Epithelial cell of prostate (primary cell): ENCODE measurements around the gene SGTA.
"Not testable (repeated sequence)": the region's sequence is repeated elsewhere in the genome, so short reads cannot be mapped to it uniquely, and the experiment has no call there.

Source experiments
- DNase-seq: peaks from one replicate; pipeline ENCODE4 v3.0.0-alpha.2; 2011; ENCODE audit warnings: low read depth, low spot score
- H3K27ac ChIP-seq: fragments of 450-650 bp; 2 replicates; pipeline ENCODE4 v1.5.1; 2017; ENCODE audit warnings: mild to moderate bottlenecking

SGTA gene

DNA sequence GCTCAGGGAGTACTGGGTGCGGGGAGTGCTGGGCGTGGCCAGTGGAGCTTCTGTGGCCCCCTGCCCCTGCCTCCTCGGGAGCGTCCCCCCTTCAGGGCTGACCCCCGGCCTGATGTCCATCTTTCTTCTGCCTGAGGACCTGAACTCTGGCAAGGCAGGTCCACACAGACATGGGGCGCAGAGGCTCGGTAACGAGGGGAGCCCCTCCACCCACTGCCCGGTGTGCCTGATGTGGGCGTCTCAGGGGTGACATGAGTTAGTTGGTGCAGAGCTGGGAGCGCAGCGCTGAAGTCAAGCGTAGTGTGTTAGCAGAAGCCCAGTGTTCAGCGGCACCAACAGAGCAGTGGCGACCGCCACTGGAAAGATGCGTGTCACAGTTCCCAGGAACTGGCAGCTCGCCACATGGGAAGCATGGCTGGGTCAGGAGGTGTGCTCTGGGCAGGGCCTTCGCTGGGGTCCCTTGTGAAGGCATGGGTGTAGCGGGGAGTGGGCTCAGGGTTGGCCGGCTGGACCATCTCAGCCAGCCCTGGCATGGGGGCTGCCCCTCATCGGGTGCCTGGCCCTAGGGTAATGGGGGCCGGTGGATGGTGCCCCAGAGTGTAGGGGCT, 13.7 kb upstream of the SGTA start:
- no peak overlapping the region for H3K27ac ChIP-seq
- DNase-seq: no peak

DNA sequence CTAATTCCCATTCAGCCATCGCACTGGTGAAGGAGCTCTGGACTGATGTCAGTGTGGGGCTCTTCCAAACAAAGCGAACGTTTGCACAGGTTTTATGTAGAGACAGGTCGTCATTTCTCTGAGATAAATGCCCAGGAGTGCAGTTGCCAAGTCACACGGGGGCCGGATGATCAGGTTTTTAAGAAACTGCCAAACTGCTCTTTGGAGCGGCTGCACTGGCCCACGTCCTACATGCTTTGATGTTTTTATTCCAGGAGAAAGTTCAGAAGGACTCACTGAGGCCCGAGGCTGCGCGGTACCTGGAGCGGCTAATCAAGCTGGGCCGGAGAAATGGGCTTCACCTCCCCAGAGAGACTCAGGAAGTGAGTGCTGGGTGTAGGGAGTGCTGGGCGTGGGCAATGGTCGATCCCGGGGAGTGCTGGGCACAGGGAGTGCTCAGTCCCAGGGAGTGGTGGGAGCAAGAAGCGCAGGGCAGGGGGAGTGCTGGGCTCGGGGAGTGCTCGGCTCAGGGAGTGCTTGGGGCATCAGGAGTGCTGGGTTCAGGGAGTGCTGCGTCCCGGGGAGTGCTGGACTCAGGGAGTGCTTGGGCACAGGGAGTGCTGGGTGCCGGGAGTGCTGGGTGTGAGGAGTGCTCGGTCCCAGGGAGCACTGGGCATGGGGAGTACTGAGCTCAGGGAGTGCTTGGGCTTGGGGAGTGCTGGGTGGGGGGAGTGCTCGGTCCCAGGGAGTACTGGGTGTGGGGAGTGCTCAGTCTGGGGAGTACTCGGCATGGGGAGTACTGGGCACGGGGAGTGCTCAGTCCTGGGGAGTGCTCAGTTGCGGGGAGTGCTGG, 13.0 kb upstream of the SGTA start:
- DNase-seq: no peak
- H3K27ac ChIP-seq: no peak overlapping the region

DNA sequence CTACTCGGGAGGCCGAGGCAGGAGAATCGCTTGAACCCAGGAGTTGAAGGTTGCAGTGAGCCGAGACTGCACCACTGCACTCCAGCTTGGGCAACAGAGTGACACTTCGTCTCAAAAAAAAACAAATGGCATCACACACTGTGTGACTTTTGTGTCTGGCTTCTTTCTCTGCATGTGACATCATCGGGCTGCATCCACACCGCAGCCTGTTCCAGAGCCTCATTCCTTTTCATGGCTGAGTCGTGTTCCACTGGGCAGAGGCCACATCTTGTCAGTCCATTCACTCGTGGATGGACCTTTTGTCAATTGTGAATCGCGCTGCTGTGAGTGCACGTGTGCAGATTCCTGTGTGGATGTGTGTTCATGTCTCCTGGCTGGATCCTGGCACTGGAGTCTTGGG, 10.5 kb upstream of the SGTA start:
- no peak overlapping the region for H3K27ac ChIP-seq
- DNase-seq: no peak

DNA sequence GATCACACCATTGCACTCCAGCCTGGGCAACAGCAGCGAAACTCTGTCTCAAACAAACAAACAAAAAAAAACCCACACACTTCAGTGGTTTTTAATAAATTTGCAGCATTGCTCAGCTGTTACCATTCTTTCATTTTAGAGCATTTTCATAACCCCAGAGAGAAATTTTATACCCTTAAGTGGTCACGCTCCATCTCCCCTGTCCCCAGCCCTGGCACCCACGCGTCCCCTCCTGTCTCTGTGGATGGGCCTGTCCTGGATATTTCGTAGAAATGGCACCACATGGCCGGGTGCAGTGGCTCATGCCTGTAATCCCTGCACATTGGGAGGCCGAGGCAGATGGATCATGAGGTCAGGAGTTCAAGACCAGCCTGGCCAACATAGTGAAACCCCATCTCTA, 10.1 kb upstream of the SGTA start:
- no peak overlapping the region for H3K27ac ChIP-seq
- no peak for DNase-seq

DNA sequence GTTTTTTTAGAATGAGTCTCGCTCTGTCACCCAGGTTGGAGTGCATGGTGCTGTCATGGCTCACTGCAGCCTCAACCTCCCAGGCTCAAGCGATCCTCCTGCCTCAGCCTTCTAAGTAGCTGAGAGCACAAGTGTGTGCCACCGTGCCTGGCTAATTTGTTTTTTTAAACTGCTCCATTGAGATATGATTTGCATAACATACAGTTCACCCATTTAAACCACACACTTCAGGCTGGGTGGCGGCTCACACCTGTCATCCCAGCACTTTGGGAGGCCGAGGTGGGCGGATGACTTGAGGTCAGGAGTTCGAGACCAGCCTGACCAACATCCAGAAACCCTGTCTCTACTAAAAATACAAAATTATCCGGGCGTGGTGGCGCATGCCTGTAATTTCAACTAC, 9.6 kb upstream of the SGTA start:
- not testable (repeated sequence) for DNase-seq, H3K27ac ChIP-seq

DNA sequence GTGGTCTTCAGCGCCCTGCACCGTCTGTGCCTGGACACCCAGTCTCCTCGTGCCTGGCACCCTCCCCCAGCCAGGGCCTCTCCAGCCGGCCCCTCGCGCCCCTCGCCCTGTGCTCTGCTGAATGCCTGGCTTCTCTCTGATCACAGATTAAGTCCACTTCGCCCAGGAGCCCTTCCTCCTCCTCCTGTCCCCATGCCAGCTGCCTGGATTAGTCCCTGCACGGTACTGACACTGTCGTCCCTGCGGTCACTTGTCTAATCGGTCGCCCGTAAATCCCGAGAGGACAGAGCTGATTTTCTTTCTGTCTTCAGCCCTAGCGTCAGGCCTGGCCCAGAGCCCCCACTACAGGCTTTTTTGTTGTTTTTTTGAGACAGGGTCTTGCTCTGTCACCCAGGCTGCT, 8.8 kb upstream of the SGTA start:
- no peak for DNase-seq
- H3K27ac ChIP-seq: no peak overlapping the region

DNA sequence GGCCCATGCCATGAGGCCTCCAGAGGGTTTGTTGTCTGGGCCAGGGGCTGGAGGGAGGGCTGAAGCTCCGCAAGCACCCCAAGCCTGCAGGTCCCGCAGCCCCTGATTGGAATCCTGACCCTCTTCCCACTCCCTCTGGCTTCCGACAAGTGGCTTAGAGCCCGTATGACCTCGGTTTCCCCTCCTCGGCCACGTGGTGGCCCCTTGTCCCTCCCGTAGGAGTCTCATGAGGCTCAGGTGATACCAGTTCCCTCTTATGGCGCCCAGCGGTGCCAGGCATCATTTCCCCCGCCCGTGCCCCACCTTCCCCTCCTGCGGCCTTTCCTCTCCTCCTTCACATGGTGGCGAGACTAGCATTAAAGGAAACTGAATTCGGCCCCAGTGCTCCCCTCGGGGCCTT, 8.4 kb upstream of the SGTA start:
- H3K27ac ChIP-seq: no peak overlapping the region

DNA sequence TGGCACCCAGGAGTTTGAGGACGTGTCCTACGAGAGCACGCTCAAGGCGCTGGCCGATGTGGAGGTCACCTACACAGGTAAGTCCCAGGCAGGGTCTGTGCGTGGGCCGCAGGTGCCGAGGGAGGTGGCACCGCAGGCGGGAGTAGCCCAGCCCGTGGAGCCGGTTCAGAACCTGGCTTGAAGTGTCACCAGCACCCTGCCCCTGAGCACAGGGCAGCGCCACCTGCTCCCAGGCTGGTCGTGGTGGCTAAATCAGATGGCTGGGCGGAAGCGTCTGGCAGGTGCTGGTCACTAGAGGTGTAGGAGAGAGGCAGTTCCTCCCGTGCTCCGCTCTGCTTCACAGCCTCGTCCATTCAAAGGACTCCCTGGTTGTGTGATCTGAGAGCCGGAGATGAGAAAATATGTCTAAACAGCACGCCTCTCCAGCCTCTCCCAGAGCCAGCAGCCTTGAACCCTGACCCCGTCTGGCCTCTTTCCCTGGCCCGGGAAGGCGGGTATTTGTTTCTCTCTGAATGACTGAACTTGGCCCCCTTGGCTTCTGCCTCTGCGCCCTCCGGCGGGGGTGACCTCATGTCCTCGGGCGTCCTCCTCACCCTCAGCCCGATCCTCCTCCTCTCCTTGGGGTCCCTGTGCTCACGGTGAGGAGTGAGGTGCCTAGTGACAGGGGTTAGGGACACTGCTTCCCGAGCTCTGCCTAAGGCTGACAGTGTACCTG, 7.6 kb upstream of the SGTA start:
- no peak for DNase-seq
- H3K27ac ChIP-seq: no peak overlapping the region

More for the DNA sequence above, 8.4 kb upstream of the SGTA start:
- no peak for DNase-seq

DNA sequence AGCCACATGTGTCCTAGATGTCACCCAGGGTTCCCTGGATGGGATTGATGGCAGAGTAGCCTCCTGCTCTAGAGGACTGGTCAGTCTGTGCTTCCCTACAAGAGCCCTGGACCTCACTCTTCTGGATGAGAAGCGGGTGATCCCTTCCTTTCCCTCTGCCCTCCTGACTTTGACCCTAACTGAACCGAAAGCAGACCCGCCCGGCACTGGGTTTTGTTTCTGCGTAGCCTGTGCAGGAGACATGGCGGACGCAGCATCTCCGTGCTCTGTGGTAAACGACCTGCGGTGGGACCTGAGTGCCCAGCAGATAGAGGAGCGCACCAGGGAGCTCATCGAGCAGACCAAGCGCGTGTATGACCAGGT, 7.1 kb upstream of the SGTA start:
- no peak for DNase-seq
- H3K27ac ChIP-seq: no peak overlapping the region

DNA sequence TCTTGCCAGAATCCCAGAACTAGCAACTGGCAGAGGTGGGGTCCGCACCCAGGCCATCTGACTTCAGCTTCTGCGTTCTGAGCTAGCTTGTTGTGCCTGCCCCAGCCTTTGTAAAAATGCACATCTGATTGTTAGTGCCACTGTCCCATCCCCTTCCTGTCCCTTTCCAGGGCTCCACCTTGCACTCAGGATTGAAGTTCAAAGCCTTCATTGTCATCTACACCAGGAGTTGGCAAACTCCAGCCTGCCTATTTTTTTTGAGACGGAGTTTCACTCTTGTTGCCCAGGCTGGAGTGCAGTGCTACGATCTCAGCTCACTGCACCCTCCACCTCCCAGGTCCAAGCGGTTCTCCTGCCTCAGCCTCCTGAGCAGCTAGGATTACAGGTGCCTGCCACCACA, 5.2 kb upstream of the SGTA start:
- DNase-seq: no peak
- H3K27ac ChIP-seq: no peak overlapping the region

DNA sequence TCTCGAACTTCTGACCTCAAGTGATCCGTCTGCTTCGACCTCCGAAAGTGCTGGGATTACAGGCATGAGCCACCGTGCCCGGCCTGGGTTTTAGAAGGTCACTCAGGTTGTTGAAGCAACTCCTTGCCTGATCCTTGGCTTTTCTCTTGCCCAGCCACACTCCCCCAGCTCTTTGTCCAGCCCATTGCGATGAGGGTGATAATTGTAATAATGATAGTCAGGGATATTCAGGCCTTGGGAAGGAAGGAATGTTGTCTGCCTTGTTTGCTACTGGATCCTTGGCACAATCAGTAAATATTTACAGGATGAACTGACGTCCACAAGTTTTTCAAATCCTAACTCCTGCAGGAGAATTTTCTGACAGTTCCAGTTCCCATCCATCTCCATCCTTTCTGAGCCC, 4.0 kb upstream of the SGTA start:
- DNase-seq: no peak
- H3K27ac ChIP-seq: no peak overlapping the region

DNA sequence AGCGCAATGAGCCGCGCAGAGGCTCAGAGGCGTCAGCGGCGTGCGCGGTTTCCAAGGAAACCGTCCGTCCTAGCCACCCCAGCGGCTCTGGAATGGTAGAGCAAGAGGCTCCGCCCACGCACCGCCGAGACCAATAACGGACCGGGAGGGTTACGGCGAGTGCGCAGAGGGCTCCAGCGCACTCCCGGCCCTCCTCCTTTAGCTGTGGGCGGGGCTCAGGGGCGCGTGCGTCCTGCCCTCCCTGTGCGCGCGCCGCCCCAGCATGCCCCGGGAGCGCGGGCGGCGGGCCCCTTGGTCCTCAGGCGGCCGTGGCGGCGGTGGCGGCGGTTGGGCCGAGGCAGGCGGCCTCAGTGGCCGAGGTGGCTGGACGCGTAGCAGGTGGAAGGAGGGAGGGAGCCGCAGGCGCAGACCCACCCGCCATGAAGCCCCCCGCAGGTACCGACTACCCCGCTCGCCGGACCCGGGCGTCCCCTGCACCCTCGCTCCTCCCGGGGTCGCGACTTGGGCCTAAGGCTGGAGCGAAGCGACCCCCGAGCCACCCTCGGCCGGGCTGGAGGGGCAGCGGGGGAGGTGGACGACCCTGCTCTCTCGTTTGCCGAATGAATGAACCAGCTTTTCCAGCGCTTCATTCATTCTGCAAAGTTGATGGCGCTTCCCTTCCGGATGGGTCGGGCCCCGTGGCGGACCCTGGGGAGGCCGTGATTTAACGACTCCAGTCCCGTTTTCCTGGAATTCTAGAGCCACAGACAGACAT, 2.3 kb upstream of the SGTA start, which contains the start of gene THOP1:
Gene THOP1 (plus strand): TSS at position 260 of the 754 bp plus-strand sequence. CDS start 160 bp downstream, at position 420.
- peak; percentile 95 for DNase-seq
- H3K27ac ChIP-seq: peak within 1 kb of the TSS; percentile 38

DNA sequence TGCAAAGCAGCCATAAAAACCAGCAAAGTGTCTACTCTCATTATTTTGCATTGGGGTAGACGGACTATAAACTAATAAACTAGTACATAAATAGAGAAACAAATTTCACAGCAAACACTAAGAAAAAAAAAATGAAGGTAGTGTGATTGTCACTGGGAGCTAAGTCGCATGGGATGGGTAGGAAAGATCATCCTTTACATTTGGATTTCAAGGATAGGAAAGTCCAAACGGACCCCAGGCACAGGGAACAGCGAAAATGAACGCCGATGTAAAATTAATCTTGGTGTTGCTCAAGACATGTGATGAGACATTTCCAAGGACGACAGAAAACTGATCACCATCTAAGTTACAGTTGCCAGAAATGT, 690 bp upstream of the SGTA start:
- peak overlapping the region; percentile 52 for H3K27ac ChIP-seq
- no peak for DNase-seq

DNA sequence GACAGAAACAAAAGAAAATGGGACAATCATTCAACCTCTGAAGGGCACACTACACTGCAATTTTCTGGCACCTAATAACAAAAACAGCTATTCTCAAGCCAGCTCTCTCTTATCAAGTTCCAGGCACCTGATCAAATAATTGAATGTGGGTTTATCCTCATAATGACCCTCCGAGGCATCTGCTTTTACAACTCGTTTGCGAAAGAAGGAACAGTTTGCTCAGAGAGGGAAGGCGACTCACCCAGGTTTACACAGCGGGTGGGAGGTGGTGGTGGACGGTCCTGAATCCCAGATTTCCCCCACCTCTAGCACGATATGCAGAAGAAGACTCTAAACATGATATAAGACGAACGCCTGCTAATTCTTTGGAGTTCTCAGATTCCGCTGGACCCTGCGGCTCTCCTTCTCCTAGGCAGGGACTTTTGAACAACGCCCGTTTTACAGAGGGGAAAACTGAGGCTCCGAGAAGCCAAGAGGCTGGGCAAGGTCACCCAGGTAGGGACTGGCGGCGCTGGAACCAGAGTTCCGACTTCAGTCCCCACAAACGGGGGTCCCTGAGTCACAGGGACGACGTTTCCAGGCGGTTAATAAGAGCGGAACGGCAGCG, 641 bp downstream of the SGTA start:
- peak overlapping the region; percentile 52 for H3K27ac ChIP-seq
- DNase-seq: no peak

DNA sequence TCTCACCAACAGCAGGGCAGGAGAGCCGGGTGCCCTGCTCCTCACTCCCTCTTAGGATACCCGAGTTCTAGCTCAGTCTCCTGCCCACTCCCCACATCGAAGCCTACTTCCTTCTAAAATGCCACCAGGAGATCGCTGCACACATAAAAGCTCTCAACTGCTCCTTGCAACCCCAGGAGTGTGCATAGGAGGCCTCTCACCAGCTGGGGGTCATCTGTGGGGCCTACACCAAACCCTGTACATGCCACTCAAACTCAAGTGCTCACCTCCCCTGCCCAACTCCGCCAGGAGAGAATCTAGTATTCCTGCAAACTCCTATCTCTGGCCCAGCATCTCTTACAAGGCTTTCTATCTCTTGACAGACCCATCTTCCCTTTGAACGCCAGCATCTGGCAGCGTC, 2.8 kb downstream of the SGTA start:
- DNase-seq: no peak
- no peak overlapping the region for H3K27ac ChIP-seq

DNA sequence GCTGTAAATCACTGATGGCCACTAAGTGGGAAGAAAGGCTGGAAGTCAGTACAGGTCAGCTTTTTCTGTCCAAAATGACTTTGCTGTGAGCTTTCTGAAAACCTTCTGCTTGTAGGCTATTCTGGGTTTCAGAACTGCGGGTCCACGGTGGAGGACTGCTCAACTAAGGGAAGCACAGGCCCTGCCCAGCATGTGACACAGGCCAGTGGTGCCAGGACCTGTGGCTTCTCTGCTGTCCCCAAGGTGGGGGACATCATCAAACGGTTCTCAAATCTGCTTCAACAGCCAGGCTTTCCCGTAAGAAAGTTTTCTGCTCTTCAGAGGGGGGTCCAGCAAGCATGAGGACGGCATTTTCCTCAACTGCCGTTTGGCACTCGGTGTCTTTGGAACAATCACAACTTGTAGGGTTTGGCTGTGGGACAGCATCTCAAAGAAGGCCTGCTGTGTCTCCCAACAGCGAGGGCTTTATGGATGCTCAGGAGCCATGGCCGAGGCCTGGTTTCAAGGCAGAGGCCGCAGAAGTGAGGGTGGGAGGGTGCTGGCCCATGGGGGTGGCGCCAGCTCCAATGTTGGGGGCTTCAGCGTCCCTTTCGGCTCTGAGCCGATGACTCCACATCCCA, 3.8 kb downstream of the SGTA start:
- H3K27ac ChIP-seq: no peak overlapping the region
- no peak for DNase-seq

DNA sequence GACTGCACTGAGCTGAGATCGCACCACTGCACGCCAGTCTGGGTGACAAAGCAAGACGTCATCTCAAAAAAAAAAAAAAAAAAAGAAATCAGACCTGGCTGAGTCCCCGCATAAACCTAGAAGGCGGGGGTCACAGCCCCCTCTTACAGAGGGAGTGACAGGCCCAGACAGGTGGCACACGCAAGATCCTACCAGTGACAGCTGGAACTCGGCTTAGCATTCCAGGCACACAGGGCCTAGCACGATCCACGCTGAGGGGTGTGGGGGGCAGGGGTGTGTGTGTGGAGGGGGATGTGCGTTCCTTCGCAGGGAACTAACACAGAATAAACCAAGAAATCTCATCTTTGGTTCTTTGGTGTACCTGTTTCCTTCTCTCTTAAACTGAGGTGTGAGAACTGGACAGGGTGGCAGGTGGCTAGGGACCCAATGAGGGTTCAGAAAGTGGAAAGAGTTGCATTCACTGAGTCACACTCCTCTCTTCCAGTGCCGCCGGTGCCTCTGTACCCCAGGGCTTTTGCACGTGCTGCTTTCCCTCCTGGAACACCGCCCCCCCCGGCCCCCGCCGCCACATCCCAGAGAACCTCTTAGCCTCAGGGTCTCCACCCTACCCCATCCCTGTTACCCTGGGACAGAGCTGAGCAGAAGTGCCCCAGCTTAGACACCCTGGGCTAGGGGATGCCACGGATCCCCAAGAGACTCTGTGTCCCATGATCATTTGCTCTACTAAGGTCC, 5.0 kb downstream of the SGTA start:
- DNase-seq: no peak

DNA sequence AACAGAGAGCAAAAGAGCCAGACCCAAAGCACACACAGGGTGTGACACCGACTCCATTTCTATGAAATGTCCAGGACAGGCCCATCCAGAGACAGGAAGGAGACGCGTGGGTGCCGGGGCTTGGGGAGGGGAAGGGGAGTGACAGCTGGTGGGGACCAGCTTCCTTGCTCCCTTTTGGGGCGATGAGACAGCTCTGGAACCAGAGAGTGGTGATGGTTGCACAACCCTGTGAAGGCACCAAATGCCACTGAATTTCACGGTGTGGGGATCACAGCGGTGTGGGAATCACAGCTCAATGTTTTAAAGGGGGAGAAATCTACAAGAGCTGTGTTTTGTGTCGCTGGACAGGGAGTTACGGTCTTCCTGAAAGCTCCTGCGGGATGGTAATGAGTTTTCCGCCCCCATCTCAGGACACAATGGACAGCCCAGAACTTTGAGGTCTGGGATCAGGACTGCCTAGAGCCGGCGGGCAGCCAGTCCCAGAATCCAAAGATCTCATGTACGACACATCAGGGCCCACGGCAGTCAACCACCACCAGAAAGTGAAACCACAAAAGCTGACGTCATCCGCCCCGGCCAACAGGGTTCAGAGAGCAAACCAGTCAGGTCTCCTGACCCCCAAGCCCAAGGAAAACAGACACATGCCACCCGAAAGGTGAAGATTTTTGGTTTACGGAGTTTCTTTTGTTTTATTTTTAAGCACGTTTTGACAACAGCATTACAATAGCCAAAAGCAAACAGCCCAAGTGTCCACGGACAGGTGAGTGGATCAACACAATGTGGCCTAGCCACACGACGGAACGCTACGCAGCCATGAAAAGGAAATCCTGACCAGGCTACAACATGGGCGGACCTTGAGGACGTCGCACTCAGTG, 7.3 kb downstream of the SGTA start:
- DNase-seq: no peak
- no peak overlapping the region for H3K27ac ChIP-seq

More for the DNA sequence above, 5.0 kb downstream of the SGTA start:
- no peak overlapping the region for H3K27ac ChIP-seq
